Tibial nerve (tissue), 3 donors: ENCODE results near the gene BDH1.

Experiments
- CTCF ChIP-seq, 5 experiments: fragments of 200-600 bp in 3 of 5; fragments of 450-650 bp in 2 of 5; sonication (generic) in 3 of 5; IDR thresholded peaks; one replicate each; pipeline ENCODE4 v1.5.1; 2016 to 2019; ENCODE audit warnings: antibody characterized with exemption in 5 of 5, mild to moderate bottlenecking in 3 of 5, moderate library complexity in 2 of 5
- POLR2A ChIP-seq, 2 donors: fragments of 450-650 bp; IDR thresholded peaks; one replicate each; pipeline ENCODE4 v1.6.1; 2017; ENCODE audit warnings: antibody characterized with exemption in 2 of 2, mild to moderate bottlenecking in 2 of 2, moderate library complexity in 2 of 2

GRCh38 chr3:197564097-197564843, 8.5 kb upstream of the BDH1 start:
- TF ChIP-seq CTCF (IDR thresholded peaks at IDR 0.05) (no peak), POLR2A (IDR thresholded peaks at IDR 0.05) (no peak)
